GM19099 (cell line): ENCODE measurements around the gene CAMKMT.

Experiments
- POLR2A ChIP-seq: IDR thresholded peaks from 3 replicates; pipeline ENCODE4 v1.6.1; 2011; ENCODE audit warnings: low read depth; ENCODE audit not compliant: insufficient read length; ENCODE audit errors: extremely low read depth

Gene CAMKMT

GRCh38 chr2:44398243-44398897 lies 36.6 kb downstream of the CAMKMT start:
- no peak for TF ChIP-seq POLR2A

GRCh38 chr2:44420725-44421124 lies 59.0 kb downstream of the CAMKMT start:
- no peak for TF ChIP-seq POLR2A

GRCh38 chr2:44424211-44424610 lies 62.5 kb downstream of the CAMKMT start:
- no peak for TF ChIP-seq POLR2A

GRCh38 chr2:44429034-44429433 lies 67.3 kb downstream of the CAMKMT start:
- TF ChIP-seq POLR2A: no peak

- TF ChIP-seq POLR2A: no peak
Observed at GRCh38 chr2:44430342-44430741, 68.6 kb downstream of the CAMKMT start.

- TF ChIP-seq POLR2A: no peak
Observed at GRCh38 chr2:44433895-44434294, 72.1 kb downstream of the CAMKMT start.

GRCh38 chr2:44441200-44441599 lies 79.5 kb downstream of the CAMKMT start:
- no peak for TF ChIP-seq POLR2A

- TF ChIP-seq POLR2A: no peak
Observed at GRCh38 chr2:44442019-44442418, 80.3 kb downstream of the CAMKMT start.

GRCh38 chr2:44443517-44443916 lies 81.8 kb downstream of the CAMKMT start:
- TF ChIP-seq POLR2A: no peak

GRCh38 chr2:44444881-44445280 lies 83.1 kb downstream of the CAMKMT start:
- no peak for TF ChIP-seq POLR2A

- no peak for TF ChIP-seq POLR2A
Observed at GRCh38 chr2:44448860-44449527, 87.2 kb downstream of the CAMKMT start.

- no peak for TF ChIP-seq POLR2A
Observed at GRCh38 chr2:44450082-44450481, 88.3 kb downstream of the CAMKMT start.

- TF ChIP-seq POLR2A: no peak
Observed at GRCh38 chr2:44450806-44451205, 89.1 kb downstream of the CAMKMT start.

GRCh38 chr2:44452069-44452583 lies 90.4 kb downstream of the CAMKMT start:
- no peak for TF ChIP-seq POLR2A

- TF ChIP-seq POLR2A: no peak
Observed at GRCh38 chr2:44453259-44453658, 91.5 kb downstream of the CAMKMT start.

- TF ChIP-seq POLR2A: no peak
Observed at GRCh38 chr2:44455877-44456276, 94.1 kb downstream of the CAMKMT start.

GRCh38 chr2:44456946-44457345 lies 95.2 kb downstream of the CAMKMT start:
- no peak for TF ChIP-seq POLR2A

- no peak for TF ChIP-seq POLR2A
Observed at GRCh38 chr2:44459739-44460138, 98.0 kb downstream of the CAMKMT start.
